ENCODE results near the gene PRDM5. TPM values are rescaled to one million over a fixed set of nuclear protein-coding genes. Genes with fewer than 3 reads are reported as not detected.

Gene PRDM5
- total and polyA plus RNA-seq, 9 of the 15 experiments (the other 6 are each of a cell fraction or from before 2014, with no cell fraction given): not detected

- H3K27ac ChIP-seq (ENCODE audit: extremely low read depth, low read depth, low read length): no peak overlapping the region
- no peaks in the 10 kb centered on the region for H4K20me1 ChIP-seq (replicated peaks; ENCODE audit: control insufficient read depth, insufficient read depth, low read length)
- in situ Hi-C loops (cut with MboI): no loop called here
- H3K79me2 ChIP-seq (ENCODE audit: control insufficient read depth, insufficient read depth, low read length): no peaks in the 10 kb centered on the region
- TF ChIP-seq PRMT5 (CRISPR knock-in tag; IDR thresholded peaks at IDR 0.05) (no peak), MYBL2 (IDR thresholded peaks at IDR 0.05; ENCODE audit: low read depth) (no peak), MYBL2 (CRISPR knock-in tag; IDR thresholded peaks at IDR 0.05; ENCODE audit: borderline replicate concordance) (no peak), EZH2 (IDR thresholded peaks at IDR 0.05; ENCODE audit: borderline replicate concordance, low read depth, low read length) (no peak), PBX2 (CRISPR knock-in tag; IDR thresholded peaks at IDR 0.05; ENCODE audit: low read depth) (no peak), PBX2 (tag; conservative IDR thresholded peaks at IDR 0.05; ENCODE audit: low read depth) (no peak), SFPQ (IDR thresholded peaks at IDR 0.05; ENCODE audit: low read depth, low read length) (no peak), ZBTB1 (CRISPR knock-in tag; IDR thresholded peaks at IDR 0.05; ENCODE audit: borderline replicate concordance, low read depth) (no peak), GTF2A2 (tag; IDR thresholded peaks at IDR 0.05) (no peak), SMAD4 (CRISPR knock-in tag; conservative IDR thresholded peaks at IDR 0.05) (no peak), NR3C1 (CRISPR knock-in tag; IDR thresholded peaks at IDR 0.05) (no peak), CBFA2T3 (IDR thresholded peaks at IDR 0.05) (no peak), PRPF4 (IDR thresholded peaks at IDR 0.05; ENCODE audit: insufficient read depth, low read depth, low read length, poor library complexity, severe bottlenecking) (no peak), XRCC3 (IDR thresholded peaks at IDR 0.05) (no peak), ZNF699 (CRISPR knock-in tag; IDR thresholded peaks at IDR 0.05; ENCODE audit: insufficient replicate concordance) (no peak), ZFX (CRISPR knock-in tag; IDR thresholded peaks at IDR 0.05) (no peak)
- H3K27me3 ChIP-seq (ENCODE audit: control insufficient read depth in 2 of 2, insufficient read depth in 2 of 2, low read length in 2 of 2): no peaks in the 10 kb centered on the region
- FAIRE-seq (no peak), ATAC-seq (no peak), DNase-seq (ENCODE audit: extremely low read depth in 1 of 4, low spot score in 3 of 4) (no peak)
- intact Hi-C loops (cut with micrococcal nuclease): no loop called here
- no peak overlapping the region for H3K4me3 ChIP-seq
- H3K9me1 ChIP-seq (ENCODE audit: control insufficient read depth, insufficient read depth, low read length): no peaks in the 10 kb centered on the region
- no peaks in the 10 kb centered on the region for H3K4me1 ChIP-seq (replicated peaks in 1 of 2; ENCODE audit: control insufficient read depth in 2 of 2, insufficient read depth in 2 of 2, low read length in 2 of 2)
- H3K9ac ChIP-seq (ENCODE audit: insufficient read depth in 1 of 2, low read depth in 2 of 2, low read length in 2 of 2): no peak overlapping the region
- ChIA-PET CTCF (ENCODE audit: low intra/inter-chr PET ratio) (no interaction called here), POLR2A (no interaction called here)
- no peaks in the 10 kb centered on the region for H3K9me3 ChIP-seq (replicated peaks; ENCODE audit: control insufficient read depth, insufficient read depth, low read depth, low read length)
- BruUV-seq (replicated peaks): no TSS peak
- H2AFZ ChIP-seq (ENCODE audit: low read depth, low read length): no peak overlapping the region
- H3K36me3 ChIP-seq (ENCODE audit: control insufficient read depth, insufficient read depth, low read length): no peaks in the 10 kb centered on the region
- H3K4me2 ChIP-seq (ENCODE audit: insufficient read depth, low read length): no peak overlapping the region
- 0% methylated on average over 4 of the region's 4 CpGs for WGBS (ENCODE audit: insufficient coverage, low coverage, missing lambda C conversion rate)
These were observed 153.3 kb downstream of the PRDM5 start for GRCh38 chr4:120769227-120769626.
